GM12873 (cell line): ENCODE measurements around the gene HAUS2.

Experiments used
- TF ChIP-seq, protein P1 (sequence below): IDR thresholded peaks from 2 replicates; pipeline ENCODE4 v1.5.1; 2012; ENCODE audit warnings: low read depth, mild to moderate bottlenecking, moderate library complexity, low read length, control low read depth; ENCODE audit not compliant: insufficient read depth; ENCODE audit errors: missing control alignments

HAUS2 gene

DNA sequence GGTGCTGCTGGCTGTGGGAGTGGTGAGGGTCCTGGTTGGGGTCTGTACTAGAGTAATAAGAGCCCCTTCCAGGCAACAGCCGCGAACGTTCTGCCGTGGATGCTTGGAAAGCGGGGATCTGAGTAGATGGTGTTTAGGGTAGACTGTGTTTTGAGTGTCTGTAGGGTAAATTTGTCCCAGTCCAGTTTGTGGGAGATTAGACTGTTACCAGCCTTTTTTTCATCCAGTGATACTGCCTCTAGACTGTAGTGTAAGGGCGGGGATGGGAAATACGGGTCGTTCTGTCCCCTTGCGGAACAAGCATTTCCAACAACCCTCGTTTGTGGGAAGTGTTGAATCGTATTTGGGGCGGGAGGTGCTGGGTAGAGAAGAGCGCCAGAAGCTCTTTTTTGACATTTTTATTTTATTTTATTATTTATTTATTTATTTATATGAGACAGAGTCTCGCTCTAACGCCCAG lies 424 bp downstream of the HAUS2 start:
- TF ChIP-seq, protein P1, sequence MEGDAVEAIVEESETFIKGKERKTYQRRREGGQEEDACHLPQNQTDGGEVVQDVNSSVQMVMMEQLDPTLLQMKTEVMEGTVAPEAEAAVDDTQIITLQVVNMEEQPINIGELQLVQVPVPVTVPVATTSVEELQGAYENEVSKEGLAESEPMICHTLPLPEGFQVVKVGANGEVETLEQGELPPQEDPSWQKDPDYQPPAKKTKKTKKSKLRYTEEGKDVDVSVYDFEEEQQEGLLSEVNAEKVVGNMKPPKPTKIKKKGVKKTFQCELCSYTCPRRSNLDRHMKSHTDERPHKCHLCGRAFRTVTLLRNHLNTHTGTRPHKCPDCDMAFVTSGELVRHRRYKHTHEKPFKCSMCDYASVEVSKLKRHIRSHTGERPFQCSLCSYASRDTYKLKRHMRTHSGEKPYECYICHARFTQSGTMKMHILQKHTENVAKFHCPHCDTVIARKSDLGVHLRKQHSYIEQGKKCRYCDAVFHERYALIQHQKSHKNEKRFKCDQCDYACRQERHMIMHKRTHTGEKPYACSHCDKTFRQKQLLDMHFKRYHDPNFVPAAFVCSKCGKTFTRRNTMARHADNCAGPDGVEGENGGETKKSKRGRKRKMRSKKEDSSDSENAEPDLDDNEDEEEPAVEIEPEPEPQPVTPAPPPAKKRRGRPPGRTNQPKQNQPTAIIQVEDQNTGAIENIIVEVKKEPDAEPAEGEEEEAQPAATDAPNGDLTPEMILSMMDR: no peak

DNA sequence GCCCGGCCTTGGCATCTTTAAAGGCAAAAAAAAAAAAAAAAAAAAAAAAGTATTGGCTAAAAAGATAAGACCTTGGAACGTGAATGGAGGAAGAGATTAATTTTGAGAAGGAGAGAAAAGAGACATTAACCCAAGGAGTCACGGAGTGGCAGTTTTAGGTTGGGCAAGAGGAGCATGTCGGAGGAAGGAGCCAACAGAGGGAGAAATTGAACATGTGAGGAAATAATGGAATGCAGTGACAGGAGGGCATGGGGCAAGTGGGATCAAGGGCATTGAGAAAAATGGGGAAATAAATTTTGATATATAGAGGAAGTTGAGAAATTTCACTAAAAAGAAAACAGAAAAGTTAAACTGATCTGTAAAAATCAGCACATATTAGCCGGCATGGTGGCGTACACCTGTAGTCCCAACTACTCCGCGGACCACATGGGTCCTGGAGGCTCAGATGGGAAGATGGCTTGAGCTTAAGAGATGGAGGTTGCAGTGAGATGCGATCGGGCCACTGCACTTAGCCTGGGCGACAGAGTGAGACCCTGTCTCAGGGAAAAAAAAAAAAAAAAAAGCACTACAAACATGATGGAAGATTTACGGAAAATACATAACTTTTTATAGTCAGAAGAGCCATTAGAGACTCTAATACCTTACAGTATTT lies 1.2 kb downstream of the HAUS2 start:
- TF ChIP-seq, protein P1: no peak

DNA sequence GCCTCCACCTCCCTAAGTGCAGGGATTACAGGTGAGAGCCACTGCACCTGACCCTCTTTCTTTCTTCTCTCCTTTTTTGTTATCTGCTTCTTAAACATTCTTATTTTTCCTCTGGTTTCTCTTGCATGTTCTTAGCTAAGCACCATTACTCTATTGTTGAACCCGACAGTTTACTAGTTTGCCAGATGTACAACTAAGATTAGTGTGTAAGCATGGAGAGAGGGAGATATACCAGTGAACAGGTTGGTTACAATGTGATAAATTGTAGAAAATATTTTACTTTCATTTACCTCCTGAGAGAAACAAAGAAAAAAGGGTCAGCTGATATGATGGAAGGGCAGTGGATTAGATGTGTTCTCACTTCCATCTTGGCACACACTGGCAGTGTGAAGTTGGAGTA lies 4.9 kb downstream of the HAUS2 start:
- TF ChIP-seq, protein P1: no peak

DNA sequence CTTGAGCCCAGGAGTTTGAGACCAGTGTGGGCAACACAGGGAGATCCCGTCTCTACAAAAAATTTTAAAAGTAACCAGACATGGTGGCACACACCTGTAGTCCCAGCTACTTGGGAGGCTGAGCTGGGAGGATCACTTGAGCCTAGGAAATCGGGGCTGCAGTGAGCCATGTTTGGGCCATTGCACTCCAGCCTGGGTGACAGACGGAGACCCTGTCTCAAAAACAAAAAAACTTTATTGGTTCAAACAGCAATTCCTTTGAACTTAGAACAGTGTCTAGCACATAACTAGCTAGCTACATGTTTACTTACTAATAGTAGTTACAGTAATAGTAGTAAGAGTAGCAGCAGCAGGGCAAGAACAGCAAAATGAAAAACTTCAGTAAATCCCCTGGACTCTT lies 10.1 kb downstream of the HAUS2 start:
- TF ChIP-seq, protein P1: no peak

DNA sequence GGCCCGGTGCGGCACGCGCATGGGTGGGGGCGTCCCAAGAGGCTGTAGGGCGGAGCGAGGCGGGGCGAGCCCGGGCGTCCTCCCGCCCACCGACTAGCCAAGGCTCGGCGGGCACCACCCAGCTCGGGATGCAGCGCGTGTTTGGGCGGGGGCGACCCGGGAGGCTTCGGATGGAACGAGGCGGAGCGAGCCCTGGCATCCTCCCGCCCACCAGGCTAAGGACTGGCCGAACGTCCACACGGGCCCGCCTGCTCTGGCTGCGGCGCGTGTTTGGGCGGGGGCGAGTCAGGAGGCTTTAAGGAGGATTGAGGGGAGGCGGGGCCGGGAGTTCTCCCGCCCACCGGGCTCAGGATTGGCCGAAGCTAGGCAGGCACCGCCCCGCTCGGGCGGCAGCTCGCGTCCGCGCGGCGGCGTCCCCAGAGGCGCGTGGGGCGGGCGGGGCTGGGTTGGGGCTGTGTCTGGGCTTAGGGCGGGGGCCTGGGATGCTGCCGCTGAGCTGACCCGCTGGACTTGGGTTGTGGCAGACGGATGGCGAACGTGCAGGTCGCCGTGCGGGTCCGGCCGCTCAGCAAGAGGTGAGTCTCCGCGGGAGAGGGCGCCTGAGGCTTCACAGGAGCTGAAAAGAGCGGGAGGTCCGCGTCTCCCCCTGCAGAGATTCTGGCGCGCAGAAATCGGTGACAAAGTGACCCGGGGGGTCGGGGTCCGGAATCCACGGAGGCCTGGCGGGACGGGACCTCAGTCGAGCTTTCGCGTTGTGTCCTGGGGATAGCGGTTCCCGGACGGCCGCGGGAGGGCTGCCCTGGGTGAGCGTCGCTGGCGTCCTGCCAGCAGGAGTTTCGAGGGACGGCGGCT lies 26.8 kb downstream of the HAUS2 start, which contains the start of gene STARD9:
Gene STARD9 (plus strand): TSS at position 419 of the 852 bp plus-strand sequence. CDS start 110 bp downstream, at position 529.
- TF ChIP-seq, protein P1: no peak

DNA sequence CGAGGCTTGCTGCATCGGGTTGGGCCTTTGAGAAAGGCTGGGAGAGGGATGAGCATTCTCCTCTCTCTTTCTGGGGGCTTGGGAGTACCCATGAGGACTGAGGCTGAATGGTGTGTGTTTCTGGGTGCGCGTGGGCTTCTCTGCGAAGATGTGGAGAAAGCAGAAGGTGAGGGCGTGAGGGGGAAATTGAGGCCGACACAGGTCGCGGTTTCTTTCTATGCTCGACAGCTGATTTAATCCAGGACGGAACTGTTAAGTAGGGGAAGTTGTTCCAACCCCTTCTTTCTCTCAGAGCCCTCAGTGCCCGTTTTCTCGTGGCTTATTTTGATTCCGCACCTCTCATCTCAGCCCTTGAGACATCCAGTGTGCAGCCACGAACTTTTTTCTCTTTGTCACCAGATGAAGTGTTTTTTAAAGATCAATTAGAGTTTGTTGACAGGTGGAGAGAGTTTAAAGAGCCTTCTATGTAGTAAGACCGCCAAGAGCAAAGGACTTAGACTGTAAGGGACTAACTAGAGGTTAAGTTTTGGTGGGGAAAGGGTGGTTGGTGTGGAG lies 27.5 kb downstream of the HAUS2 start:
- TF ChIP-seq, protein P1: no peak

DNA sequence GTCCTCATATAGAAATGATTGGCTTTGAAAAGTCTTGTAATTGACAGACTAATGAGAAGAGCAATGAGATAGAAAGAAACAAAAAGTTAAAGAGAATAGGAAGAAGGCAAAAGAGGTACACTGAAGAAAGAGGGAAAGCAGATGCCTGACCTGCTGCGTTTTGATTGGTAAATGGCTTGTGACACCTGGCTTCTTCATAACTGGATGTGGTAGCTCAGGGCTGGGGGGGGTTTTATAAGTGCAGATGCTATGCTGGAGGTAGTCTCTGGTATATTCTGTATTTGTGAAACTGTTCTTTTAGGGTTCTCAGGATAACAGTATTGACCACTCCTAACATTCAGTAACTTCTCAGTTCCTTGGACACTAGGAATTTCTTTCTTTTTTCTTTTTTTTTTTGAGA lies 28.1 kb downstream of the HAUS2 start:
- TF ChIP-seq, protein P1: no peak
